GM19023 (cell line): ENCODE data around the gene ERVW-1.
"Not testable (repeated sequence)": the region's sequence is repeated elsewhere in the genome, so short reads cannot be mapped to it uniquely, and the experiment has no call there.

Experiments
- ATAC-seq: cut with Tn5 transposase; IDR thresholded peaks from one replicate; pipeline ENCODE4 v1.9.1; 2021; ENCODE audit warnings: mild to moderate bottlenecking, moderate library complexity; ENCODE audit not compliant: unreplicated experiment

ERVW-1 gene

GRCh38 chr7:92477681-92478080 is at the start of gene ERVW-1:
Gene ERVW-1 (minus strand): TSS chr7:92477946. CDS start chr7:92470381, 7,565 bp downstream.
- ATAC-seq, result not testable (repeated sequence)

GRCh38 chr7:92523110-92523509 is 45.4 kb upstream of the ERVW-1 start:
- ATAC-seq, result no peak

- ATAC-seq, result no peak
These were observed 42.3 kb upstream of the ERVW-1 start for GRCh38 chr7:92520024-92520423.

- no peak for ATAC-seq
These were observed 39.9 kb upstream of the ERVW-1 start for GRCh38 chr7:92517631-92518030.

- ATAC-seq, result no peak
These were observed 35.6 kb upstream of the ERVW-1 start for GRCh38 chr7:92513167-92513902.

- no peak for ATAC-seq
These were observed 31.2 kb upstream of the ERVW-1 start for GRCh38 chr7:92508946-92509345.

- ATAC-seq, result no peak
These were observed 28.6 kb upstream of the ERVW-1 start for GRCh38 chr7:92506363-92506762.

GRCh38 chr7:92504563-92504962 is 26.8 kb upstream of the ERVW-1 start:
- no peak for ATAC-seq

- no peak for ATAC-seq
These were observed 26.0 kb upstream of the ERVW-1 start for GRCh38 chr7:92503767-92504166.

GRCh38 chr7:92498557-92498956 is 20.8 kb upstream of the ERVW-1 start:
- ATAC-seq, result no peak

GRCh38 chr7:92496876-92497275 is 19.1 kb upstream of the ERVW-1 start:
- no peak for ATAC-seq

- no peak for ATAC-seq
These were observed 11.9 kb upstream of the ERVW-1 start for GRCh38 chr7:92489634-92490033.

- ATAC-seq, result no peak
These were observed 10.1 kb upstream of the ERVW-1 start for GRCh38 chr7:92487804-92488203.

GRCh38 chr7:92485974-92486373 is 8.2 kb upstream of the ERVW-1 start:
- ATAC-seq, result no peak

- no peak for ATAC-seq
These were observed 7.6 kb upstream of the ERVW-1 start for GRCh38 chr7:92485267-92485892.

GRCh38 chr7:92484226-92484625 is 6.5 kb upstream of the ERVW-1 start:
- not testable (repeated sequence) for ATAC-seq

- ATAC-seq, result not testable (repeated sequence)
These were observed 5.9 kb upstream of the ERVW-1 start for GRCh38 chr7:92483624-92484023.

- not testable (repeated sequence) for ATAC-seq
These were observed 1.4 kb upstream of the ERVW-1 start for GRCh38 chr7:92479146-92479545.

GRCh38 chr7:92478711-92479110 is 965 bp upstream of the ERVW-1 start:
- no peak for ATAC-seq

GRCh38 chr7:92478095-92478494 is 349 bp upstream of the ERVW-1 start:
- ATAC-seq, result no peak

GRCh38 chr7:92475851-92476590 is 1.7 kb downstream of the ERVW-1 start:
- ATAC-seq, result not testable (repeated sequence)

GRCh38 chr7:92475261-92475770 is 2.4 kb downstream of the ERVW-1 start:
- not testable (repeated sequence) for ATAC-seq
